HEK293T (cell line): ENCODE data around the gene IL1R2.

ENCODE experiments used
- BHLHE40 ChIP-seq: fragments of 450-650 bp; IDR thresholded peaks from 2 replicates; pipeline ENCODE4 v1.6.1; 2016; ENCODE audit warnings: mild to moderate bottlenecking, moderate library complexity, borderline replicate concordance
- ELF4 ChIP-seq: fragments of 450-650 bp; IDR thresholded peaks from 2 replicates; pipeline ENCODE4 v1.6.1; 2017; ENCODE audit warnings: antibody characterized with exemption
- FOXA1 ChIP-seq: fragments of 450-650 bp; IDR thresholded peaks from 2 replicates; pipeline ENCODE4 v1.6.1; 2016; ENCODE audit warnings: mild to moderate bottlenecking
- FOXK2 ChIP-seq: fragments of 450-650 bp; IDR thresholded peaks from 2 replicates; pipeline ENCODE4 v1.6.1; 2016; ENCODE audit warnings: mild to moderate bottlenecking
- FOXM1 ChIP-seq: fragments of 450-650 bp; IDR thresholded peaks from 2 replicates; pipeline ENCODE4 v1.6.1; 2017; ENCODE audit warnings: mild to moderate bottlenecking, borderline replicate concordance
- HDGF ChIP-seq: fragments of 450-650 bp; IDR thresholded peaks from 2 replicates; pipeline ENCODE4 v1.6.1; 2017; ENCODE audit warnings: antibody characterized with exemption, borderline replicate concordance
- L3MBTL2 ChIP-seq: fragments of 450-650 bp; conservative IDR thresholded peaks from 2 replicates; pipeline ENCODE4 v1.6.1; 2016; ENCODE audit warnings: mild to moderate bottlenecking
- LEF1 ChIP-seq: fragments of 450-650 bp; IDR thresholded peaks from 2 replicates; pipeline ENCODE4 v1.6.1; 2017; ENCODE audit warnings: mild to moderate bottlenecking, borderline replicate concordance
- NFRKB ChIP-seq: fragments of 450-650 bp; IDR thresholded peaks from 2 replicates; pipeline ENCODE4 v1.6.1; 2016; ENCODE audit warnings: mild to moderate bottlenecking, moderate library complexity
- PKNOX1 ChIP-seq: fragments of 450-650 bp; IDR thresholded peaks from 2 replicates; pipeline ENCODE4 v1.6.1; 2016
- SP1 ChIP-seq: fragments of 450-650 bp; IDR thresholded peaks from 2 replicates; pipeline ENCODE4 v1.6.1; 2017
- SUZ12 ChIP-seq: fragments of 450-650 bp; IDR thresholded peaks from 2 replicates; pipeline ENCODE4 v1.6.1; 2016; ENCODE audit warnings: mild to moderate bottlenecking
- TARDBP ChIP-seq: fragments of 450-650 bp; IDR thresholded peaks from 2 replicates; pipeline ENCODE4 v1.6.1; 2016
- ZNF384 ChIP-seq: fragments of 450-650 bp; IDR thresholded peaks from 2 replicates; pipeline ENCODE4 v1.6.1; 2016

GRCh38 chr2:102072741-102073140 is 81.0 kb downstream of the IL1R2 start:
- TF ChIP-seq HDGF (no peak), NFRKB (no peak), PKNOX1 (no peak), FOXM1 (no peak), LEF1 (no peak), FOXA1 (no peak), SP1 (no peak), BHLHE40 (no peak), ZNF384 (no peak), TARDBP (no peak), L3MBTL2 (no peak), SUZ12 (no peak), FOXK2 (no peak), ELF4 (no peak)
